ENCODE measurements around the gene LSM3.

DNA sequence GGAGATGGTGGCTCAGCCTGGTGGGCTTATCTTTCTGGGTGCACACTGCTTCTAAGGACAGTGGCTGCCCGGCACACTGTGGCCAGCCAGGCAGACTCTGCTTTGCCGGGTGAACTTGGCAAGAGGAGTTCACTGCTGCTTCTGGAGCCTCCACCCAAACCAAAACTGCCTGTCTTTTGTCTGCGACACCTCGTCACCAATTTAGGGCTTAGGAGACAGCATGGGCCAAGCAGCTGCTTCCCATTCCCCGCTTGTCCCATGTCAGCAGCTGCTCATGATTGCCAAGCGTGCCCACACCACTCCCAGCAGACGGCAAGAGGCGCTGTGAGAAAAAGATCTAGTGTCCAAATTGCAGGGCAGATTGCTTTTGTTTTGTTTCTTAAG lies 57.3 kb downstream of the LSM3 start:
- TF ChIP-seq, protein P1, sequence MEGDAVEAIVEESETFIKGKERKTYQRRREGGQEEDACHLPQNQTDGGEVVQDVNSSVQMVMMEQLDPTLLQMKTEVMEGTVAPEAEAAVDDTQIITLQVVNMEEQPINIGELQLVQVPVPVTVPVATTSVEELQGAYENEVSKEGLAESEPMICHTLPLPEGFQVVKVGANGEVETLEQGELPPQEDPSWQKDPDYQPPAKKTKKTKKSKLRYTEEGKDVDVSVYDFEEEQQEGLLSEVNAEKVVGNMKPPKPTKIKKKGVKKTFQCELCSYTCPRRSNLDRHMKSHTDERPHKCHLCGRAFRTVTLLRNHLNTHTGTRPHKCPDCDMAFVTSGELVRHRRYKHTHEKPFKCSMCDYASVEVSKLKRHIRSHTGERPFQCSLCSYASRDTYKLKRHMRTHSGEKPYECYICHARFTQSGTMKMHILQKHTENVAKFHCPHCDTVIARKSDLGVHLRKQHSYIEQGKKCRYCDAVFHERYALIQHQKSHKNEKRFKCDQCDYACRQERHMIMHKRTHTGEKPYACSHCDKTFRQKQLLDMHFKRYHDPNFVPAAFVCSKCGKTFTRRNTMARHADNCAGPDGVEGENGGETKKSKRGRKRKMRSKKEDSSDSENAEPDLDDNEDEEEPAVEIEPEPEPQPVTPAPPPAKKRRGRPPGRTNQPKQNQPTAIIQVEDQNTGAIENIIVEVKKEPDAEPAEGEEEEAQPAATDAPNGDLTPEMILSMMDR (IDR thresholded peaks at IDR 0.05; ENCODE audit: low read length): no peak
- TF ChIP-seq EZH2phosphoT487 (IDR thresholded peaks at IDR 0.05; ENCODE audit: low read length) (no peak), EZH2 (optimal IDR thresholded peaks at IDR 0.05; ENCODE audit: low read depth, low read length) (no peak)
